HG02759 (cell line): ENCODE measurements around the gene CLK3.
"Not testable (repeated sequence)": the region's sequence is repeated elsewhere in the genome, so short reads cannot be mapped to it uniquely, and the experiment has no call there.

ENCODE experiments used
- ATAC-seq: cut with Tn5 transposase; IDR thresholded peaks from one replicate; pipeline ENCODE4 v1.9.1; 2021; ENCODE audit warnings: mild to moderate bottlenecking, moderate library complexity; ENCODE audit not compliant: unreplicated experiment

CLK3 gene

DNA sequence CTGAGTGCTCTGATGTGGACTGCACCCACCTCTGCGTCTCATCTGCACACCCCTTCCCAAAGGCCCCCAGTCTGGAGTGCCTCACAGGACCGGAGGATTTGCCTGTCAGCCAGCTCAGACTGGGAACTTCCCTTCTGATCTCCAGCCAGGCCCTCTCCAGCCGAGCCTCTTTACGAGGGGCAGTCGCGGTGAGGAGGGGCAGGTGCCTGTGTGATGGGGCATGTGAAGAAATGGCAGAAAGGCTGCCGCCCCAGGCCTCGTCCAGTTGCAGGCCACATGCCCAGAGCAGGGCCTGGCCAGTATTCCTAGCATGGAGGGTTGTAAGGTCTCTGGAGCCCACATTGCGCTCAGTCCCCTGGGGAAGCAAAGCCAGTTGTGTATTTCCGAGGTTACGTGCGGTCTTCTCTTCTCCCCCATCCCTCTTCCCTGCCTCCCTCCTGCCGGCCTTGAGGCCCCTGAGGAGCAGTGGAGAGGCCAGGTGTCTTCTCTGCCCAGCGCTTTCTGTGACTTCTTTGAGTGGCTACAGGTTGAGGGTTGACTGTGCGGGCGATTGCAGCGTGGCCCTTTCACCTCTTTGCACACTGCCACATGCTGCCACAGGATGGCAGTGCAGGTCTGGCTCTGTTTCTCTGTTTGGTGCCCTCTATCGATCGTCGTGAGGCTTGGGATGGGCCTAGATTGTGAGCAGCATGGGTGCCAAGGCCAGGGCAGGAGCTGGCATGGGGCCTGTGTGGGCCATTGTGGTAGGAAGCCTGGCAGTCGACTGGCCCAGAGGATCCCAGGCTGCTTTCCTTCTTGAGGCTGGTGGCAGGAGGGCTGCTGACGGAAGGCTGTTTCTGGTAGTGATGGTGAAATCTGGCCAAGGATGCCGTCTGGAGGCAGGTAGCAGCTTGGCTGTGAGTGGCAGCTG is 5.3 kb downstream of the CLK3 start:
- ATAC-seq, result peak; percentile 62

DNA sequence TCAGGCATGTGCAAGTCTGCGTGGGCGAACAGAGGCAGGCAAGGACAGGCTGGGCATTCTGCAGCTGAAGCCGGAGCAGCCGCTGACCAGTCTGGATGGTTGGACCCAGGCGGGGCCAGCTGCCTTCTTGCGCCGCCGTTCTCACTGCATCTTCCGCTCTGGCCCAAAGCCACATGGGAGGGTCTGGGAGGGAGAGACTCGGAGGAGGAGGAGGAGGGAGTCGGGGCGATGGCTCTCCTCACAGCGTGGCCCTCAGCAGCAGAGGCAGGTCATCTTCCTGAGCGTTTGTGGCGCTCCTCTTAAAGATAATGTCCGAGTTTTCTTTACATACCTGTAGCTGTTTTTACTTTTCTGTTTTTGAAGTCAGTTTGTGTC is 5.9 kb downstream of the CLK3 start:
- no peak for ATAC-seq

DNA sequence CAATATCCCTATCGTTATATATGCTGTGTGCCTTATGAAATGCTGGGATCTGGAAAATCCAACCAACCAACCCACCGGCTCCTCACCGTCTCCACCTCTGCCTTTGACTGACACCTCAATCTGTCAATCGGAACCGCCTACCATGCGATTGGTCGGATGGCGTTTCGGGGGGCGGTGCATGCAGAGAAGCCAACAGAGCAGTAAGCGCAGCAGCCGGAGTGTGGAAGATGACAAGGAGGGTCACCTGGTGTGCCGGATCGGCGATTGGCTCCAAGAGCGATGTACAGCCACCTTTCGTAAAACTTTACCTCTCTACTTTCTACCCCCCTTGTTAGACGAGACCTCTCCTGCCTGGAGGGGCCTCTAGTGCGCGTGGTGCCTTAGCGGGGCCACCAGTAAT is 6.3 kb downstream of the CLK3 start:
- no peak for ATAC-seq

DNA sequence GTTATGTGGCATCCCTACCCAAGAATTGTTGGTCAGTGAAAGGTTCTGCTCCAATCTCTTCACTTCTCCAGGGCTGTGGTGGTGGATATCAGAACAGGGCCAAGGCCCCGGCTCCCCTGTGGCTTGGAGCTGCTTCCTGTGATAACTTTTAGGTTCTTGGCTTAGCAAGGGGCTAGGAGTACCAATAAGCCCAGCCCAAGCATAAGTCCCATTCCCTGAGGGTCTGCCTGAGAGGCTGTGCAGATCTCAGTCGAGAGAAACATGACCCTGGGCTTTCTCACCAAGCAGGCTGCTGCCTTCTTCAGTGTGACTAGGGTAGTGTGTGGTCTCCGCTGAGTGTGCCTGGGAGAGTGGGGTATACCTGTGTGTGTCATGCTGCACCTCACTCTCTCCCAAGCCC is 7.1 kb downstream of the CLK3 start:
- no peak for ATAC-seq

DNA sequence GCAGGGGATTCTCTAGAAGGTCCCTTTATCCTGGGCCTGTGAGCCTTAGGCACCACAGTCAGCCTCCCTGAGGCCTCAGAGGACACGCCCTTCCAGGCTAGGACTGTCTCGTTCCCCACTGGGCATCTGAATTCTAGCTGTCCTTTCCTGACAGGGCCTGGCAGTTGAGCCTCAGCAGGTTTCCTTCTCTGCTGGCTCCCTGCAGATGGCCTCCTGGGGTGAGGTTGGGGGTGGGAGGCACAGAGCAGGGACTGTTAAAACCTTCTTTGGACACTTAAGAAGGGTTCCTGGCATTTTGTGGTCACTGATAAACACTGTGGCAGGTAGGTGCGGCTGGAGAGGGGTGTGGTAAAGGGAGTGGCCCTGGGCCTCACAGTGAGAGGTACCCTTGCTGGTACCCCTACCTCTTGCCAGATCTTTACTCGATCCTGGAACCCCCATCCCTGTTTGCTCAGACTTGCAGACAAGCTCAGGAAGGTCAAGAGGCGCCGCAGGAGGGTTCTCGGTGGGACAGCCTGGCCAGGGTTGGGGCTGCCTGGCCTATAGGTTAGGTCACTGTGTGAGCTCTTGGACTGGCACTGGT is 8.5 kb downstream of the CLK3 start:
- ATAC-seq, result no peak

DNA sequence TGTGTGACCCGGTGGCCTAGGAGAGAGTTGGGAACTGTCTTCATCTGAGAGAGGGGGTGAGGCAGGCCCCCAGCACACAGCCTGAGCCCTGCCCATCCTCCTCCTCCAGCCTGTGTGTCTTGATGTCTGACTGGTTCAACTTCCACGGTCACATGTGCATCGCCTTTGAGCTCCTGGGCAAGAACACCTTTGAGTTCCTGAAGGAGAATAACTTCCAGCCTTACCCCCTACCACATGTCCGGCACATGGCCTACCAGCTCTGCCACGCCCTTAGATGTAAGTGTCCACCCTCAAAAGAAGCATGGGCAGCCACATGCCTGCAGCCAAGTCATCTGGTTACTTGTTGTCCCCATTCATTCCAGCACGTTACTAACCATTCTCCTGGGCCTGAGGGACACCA is 10.1 kb downstream of the CLK3 start:
- ATAC-seq, result no peak

DNA sequence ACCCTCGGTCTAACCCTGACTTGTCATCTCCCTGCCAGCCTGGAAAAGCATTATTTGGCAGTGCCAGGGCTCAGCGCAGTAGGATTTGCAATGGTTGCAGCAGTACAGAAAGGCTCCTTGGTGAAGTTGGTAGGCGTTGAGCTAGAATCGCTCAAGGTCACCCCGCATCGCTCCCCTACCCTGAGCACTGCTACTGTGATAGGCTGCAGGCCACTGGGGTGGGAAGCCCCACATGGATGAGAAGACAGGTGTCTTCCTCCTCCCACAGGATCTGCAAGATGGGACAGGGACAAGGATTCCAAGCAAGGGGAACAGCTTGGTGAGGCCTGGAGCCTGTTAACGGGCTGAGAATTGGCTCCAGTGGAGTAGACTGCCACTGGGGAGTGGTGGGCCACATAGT is 10.7 kb downstream of the CLK3 start:
- ATAC-seq, result no peak

DNA sequence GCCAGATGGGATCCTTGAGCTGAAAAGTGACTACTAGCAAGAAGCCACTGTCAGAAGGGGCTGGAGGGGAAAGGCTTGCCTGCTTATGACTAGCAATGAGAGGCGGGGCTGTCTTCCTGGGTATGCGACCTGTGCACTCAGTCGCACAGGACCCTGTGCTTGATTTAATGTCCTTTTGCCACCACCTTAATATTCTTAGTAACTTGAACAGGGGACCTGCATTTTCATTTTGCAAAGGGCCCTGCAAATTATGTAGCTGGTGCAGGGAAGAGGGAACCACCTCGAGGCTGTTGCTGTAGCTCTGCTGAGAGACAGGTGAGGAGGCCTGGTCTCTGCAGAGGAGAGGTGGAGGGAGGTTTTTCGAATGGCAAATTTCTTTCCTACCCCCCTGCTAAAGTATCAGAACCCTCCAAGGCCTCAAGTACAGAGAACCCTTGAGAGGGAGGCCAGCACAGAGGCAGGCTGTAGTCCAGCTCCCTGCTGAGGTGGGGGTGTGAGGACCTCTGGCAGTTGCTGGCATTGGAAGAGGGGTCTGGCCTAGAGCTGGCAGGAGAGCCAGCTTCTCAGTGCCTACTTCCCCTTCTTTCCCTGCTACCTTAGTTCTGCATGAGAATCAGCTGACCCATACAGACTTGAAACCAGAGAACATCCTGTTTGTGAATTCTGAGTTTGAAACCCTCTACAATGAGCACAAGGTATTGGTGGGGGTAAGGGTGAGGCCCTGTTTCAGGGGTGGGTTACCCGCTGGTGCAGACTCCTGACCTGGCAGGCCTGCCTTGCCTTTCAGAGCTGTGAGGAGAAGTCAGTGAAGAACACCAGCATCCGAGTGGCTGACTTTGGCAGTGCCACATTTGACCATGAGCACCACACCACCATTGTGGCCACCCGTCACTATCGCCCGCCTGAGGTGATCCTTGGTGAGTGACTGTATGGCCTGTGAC is 11.4 kb downstream of the CLK3 start:
- ATAC-seq, result peak; percentile 48

DNA sequence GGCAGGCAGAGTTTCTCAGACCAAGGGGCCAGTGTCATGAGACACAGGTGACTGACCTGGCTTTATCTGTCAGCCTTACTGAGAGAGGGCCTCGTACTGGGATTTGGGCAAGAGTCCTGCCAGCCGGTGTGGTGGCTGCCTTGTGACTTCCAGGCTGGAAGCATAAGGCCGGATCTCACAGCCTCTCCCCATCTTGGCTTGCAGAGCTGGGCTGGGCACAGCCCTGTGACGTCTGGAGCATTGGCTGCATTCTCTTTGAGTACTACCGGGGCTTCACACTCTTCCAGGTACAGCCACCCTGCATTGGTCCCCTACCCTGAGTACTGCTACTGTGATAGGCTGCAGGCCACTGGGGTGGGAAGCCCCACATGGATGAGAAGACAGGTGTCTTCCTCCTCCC is 12.1 kb downstream of the CLK3 start:
- ATAC-seq, result no peak

DNA sequence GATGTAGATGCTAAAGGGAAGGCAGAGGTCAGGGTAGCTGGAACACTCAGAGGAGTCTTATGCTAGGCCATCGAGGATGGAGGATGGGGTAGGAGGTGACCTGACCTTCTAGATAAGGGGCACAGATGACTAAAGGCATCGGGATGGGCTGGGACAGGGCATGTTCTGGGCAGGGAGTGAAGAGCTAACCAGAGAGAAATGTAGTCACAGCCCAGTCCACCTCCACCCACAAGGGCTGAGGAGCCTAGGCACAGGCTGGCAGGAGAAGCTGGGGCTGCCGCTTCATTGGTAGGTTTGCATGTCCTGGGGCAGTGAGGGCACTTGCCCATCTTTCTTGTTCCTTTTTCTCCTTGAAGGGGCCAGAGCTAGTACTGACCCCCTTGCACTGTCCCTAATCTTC is 12.6 kb downstream of the CLK3 start:
- no peak for ATAC-seq

DNA sequence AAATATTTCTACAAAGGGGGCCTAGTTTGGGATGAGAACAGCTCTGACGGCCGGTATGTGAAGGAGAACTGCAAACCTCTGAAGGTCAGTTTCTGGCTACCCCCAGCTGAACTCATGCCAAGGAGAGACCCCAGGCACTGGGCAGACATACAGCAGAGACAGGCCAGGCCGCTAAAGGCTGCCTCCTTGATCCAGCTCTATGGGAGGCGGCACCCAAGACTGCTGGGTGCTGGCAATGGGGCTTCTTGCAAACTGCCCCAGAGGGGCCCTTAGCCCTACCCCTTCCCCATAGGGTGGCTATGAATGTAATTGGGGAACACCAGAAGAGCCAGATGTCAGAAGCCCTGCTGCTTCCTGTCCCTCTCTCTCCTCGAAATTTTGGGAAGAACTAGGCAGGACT is 13.3 kb downstream of the CLK3 start:
- no peak for ATAC-seq

DNA sequence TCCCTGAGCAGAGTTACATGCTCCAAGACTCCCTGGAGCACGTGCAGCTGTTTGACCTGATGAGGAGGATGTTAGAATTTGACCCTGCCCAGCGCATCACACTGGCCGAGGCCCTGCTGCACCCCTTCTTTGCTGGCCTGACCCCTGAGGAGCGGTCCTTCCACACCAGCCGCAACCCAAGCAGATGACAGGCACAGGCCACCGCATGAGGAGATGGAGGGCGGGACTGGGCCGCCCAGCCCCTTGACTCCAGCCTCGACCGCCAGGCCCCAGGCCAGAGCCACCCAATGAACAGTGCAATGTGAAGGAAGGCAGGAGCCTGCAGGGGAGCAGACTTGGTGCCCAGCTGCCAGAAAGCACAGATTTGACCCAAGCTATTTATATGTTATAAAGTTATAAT is 14.1 kb downstream of the CLK3 start:
- not testable (repeated sequence) for ATAC-seq

DNA sequence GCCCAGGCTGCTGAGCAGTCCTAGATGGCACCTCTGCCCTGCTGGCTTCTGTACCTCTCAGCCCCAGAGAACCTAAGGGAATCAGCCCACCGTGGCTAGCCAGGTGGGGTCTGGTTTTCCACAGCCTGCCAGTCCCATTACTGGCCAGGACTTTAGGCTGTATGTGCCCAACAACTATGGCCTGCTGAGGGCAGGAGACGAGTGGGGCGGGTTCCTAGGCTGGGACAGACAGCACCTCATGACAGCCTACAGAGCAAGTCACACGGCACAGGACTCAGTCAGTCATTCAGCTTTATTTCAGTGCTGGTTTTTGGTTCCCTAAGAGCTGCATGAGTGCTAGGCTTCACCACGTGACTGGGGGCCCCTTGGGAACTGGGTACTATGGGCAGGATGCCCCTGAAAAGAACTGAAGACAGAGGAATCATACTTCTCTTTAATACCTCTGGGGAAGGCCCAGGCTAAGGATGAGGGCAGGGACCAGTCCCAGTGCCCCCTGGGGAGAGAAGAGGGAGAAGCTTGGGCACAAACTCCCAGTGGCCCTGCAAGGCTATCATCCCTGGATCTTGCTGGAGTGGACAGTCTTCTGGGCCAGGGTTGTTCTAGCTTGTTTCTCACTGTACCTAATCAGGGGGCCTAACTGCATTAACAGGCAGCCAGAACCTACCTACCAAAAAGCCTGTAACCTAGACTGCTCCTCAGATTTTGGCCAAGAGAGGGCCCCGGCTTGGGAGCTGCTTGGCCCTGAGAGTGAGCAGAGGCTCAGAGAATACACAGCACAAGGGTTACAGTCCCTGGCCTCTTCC is 14.8 kb downstream of the CLK3 start:
- ATAC-seq, result no peak

DNA sequence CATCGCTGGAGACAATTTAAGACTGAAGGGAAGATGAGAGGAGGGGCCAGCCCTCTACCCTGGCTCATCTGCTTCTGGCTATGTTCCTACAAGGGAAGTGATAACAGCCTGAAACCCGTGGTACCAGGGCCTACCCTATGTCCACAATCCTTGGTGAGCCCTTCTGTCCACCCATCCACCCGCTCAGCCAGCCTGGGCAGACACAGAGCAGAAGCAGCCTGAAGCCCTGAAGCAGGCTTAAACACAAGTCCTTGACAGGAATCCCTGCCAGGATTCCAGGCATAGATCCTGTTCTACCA is 15.4 kb downstream of the CLK3 start:
- ATAC-seq, result no peak

DNA sequence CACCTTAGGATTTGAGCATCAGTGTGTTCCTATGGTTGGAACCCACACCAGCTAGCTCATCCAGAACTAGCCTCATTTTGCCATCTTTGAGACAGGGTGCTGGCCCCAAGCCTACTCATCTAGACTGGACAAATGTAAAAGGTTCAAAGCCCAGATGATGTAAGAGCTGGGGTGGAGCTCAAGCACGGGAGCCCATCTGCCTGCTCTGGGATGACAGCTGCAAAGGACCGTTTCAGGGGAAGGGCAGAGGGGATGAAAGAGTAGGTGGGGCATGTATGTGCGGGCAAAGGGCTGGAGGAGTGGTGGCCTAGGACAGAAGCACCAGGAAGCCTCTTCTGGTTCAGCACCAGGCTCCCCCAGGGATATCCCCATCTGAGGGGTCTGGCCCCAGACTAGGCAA is 15.8 kb downstream of the CLK3 start:
- no peak for ATAC-seq

DNA sequence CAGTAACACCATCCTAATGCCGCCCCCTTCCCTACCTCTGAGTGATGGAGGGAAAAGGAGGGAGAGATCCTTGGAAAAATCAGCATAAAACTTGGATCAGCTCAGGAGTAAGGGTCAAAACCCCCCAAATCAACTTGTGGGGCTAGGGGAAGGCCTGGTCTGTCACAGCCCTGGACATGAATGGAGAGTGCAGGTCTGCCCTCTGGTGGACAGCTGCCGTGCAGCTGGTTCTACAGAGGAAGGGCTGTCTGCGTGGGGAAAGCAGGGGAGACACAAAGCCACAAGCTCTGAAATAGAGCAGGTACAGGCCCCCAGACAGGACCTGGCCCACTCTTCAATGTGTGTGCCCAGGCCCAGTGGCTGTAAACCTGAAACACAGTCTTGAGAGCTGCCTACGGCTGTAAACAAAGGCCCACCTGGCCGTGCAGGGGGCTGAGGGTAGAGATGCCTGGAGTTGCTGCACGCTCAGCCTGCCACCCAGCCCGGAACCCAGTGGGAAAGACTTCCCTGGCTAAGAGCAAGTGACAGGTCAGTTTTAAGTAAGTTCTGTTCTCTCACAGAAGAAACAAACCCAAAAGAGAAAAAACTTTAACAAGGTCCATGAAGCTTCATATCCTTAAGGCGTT is 16.4 kb downstream of the CLK3 start:
- no peak for ATAC-seq

DNA sequence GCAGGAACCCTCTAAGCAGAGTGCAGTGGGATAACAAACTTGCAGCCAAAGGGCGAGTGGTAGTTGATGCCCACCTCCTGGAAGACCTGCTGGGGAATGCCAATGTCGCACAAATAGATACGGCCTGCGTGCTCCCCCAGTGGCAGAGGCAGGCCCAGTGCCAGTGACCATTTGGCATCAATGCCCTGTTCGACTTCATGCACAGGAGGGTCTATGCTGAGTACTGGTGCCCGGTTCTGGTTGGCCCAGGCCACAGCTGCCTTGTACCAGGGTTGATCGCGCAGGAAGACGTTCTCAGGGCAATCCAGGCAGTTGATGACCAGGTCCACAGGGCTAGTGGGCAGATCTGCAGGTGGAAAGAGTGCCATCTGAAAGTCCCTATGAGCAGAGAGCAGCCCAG is 17.0 kb downstream of the CLK3 start:
- ATAC-seq, result no peak

DNA sequence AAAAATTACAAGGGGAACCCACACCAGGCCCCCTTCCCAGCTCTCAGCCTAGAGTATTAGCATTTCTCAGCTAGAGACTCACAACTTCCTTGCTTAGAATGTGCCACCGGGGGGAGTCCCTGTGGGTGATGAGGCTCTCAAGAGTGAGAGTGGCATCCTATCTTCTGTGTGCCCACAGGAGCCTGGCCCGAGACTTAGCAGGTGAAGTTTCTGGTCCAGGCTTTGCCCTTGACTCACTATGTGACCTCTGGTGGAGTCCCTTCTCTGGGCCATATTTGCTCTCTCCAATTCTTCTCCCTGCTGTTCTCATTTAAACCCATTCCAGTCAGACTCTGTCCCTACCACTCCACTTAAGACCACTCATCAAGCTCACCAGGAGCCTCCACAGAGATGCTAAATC is 18.1 kb downstream of the CLK3 start:
- ATAC-seq, result no peak

DNA sequence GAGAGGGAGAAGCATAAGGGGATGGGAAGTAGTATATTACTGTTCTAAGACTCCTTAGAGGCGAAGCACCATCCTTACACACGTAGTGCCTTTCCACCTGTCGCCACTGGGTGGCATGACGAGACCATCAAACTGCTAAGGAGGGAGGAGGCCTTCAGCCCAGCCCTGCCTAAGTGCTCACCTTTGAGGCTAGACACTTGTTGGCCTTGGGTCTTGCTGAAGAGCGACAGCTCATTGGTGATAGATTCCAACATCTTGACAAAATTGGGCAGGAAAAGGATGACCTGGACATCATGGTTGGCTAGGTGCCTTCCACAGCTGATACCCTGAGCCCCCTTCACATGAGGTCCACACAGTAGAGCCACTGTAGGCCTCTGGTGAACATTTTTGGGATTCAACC is 19.6 kb downstream of the CLK3 start:
- peak; percentile 58 for ATAC-seq

DNA sequence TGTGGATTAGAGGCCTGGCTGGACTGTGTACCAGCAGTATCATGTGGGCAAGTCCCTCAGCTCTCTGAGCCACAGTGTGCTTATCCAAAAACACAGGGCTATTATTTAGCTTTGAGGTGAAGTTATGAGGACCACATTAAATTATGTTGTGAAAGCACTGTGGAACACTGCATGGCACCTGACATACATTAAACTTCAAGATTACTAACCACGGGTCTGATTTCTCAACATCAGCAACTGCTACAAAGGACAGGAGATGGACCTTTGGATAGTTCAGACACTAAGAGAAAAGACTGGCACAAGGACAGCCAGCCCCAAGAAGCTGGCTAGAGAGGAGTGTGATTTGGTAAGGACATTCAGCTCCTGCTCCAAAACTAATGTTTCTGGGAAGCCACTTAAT is 21.3 kb downstream of the CLK3 start:
- no peak for ATAC-seq

DNA sequence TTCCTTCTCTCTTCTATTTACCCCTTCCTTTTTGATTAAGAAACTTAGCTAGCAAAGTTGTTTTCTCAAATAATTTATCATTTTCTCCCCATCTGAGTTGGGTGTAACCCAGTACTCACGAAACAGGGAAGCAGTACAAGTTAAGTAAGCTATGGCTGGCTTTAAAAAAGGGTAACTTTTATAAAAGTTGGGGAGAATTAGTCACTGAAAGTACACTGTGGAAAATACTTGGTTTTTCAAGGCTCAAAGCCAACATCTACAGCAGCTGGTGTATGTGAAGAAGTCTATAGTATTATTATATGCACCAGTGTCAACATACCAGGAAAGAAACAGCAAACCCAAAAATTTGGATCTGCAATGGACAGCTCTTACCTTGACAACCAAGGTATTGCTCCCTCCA is 25.5 kb downstream of the CLK3 start:
- ATAC-seq, result no peak
